Measurements from ENCODE around the gene COCH.

COCH gene

DNA sequence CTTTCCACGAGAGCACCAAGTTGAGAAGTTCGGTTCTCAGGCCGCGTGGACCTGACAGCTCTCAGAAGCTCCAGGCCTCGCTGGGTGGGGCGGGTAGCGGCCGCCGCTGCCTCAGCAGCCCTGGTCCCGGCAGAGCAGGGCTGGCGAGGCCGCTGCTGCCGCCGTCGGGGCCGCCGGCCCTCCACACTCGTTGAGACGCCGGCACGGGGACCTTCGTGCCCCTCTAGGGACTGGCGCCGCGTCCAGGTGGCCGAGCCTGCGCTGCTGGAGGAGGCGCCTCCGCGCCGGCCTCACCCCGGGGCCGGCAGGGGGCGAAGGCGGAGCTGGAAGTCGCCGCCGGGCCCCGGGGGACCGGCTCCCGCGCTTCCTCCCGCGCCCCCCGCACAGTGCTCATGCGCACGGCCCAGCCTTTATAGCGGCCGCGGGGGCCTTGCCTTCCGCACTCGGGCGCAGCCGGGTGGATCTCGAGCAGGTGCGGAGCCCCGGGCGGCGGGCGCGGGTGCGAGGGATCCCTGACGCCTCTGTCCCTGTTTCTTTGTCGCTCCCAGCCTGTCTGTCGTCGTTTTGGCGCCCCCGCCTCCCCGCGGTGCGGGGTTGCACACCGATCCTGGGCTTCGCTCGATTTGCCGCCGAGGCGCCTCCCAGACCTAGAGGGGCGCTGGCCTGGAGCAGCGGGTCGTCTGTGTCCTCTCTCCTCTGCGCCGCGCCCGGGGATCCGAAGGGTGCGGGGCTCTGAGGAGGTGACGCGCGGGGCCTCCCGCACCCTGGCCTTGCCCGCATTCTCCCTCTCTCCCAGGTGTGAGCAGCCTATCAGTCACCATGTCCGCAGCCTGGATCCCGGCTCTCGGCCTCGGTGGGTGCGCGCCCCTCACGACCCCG, at the start of gene COCH:
Gene COCH (plus strand): TSS at position 440 of the 879 bp plus-strand sequence. CDS start 380 bp downstream, at position 820.
- peak; percentile 70 for DNase-seq

DNA sequence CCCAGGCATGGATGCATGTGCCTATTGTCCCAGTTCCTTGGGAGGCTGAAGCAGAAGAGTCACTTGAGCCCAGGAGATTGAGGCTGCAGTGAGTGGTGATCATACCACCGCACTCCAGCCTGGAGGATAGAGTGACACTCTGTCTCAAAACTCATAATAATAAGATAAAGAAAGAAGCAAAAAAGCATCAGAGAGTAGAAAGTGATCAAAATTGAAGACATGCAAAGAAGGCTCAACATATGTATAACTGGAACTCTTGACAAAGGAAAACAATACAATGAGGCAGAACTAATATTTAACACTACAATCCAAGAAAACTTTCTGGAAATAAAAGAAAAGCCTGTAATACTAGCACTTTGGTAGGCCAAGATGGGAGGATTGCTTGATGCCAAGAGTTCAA, 48.3 kb upstream of the COCH start:
- DNase-seq: no peak

DNA sequence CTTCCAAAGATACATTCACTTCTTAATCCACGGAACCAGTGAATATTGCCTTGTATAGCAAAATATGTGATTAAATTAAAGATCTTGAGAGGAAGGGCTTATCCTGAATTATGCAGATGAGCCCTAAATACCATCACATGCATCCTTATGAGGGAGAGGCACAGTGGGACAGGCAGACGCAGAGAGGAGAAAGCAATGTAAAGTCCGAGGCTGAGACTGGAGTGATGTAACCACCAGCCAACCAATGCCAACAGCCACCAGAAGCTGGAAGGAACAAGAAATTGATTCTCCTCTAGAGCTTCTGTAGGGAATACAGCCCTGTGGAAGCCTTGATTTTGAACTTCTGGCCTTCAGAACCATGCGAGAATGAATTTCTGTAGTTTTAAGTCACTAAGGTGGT, 44.5 kb upstream of the COCH start:
- no peak for DNase-seq

GRCh38 chr14:30834353-30834752, 40.0 kb upstream of the COCH start:
- no peak for DNase-seq

GRCh38 chr14:30838351-30838750, 36.0 kb upstream of the COCH start:
- DNase-seq: no peak

DNA sequence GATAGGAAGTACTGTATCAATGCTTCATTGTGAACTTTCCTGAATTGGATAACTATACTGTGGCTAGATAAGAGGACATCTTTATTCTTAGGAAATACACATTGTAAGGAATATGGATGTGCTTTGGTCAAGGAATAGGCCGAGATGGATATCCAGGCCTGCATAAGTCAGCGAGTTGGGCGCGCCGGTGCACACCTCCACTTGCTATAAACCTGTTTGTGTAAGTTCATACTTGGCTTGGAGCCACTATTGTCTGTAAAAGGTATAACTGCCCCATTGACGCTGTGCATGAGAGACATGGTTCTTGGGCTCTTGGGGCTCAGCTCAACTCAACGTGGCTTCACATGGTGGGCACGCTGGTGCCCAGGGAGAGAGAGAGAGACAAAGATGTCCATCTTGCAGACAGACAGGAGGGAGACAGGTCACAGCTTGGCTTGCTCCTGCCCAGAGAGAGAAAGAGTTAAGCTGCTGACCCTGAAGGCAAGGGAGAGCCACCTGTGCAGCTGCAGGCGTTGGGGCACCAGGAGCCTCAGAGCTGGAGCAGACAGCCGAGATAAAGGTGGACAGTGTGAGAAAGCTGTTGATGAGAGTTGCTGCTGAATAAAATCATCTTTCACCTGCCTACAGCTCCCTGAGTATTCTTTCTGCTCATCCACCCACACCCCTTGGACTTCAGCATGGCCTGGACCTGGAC, 34.1 kb upstream of the COCH start:
- DNase-seq: no peak

DNA sequence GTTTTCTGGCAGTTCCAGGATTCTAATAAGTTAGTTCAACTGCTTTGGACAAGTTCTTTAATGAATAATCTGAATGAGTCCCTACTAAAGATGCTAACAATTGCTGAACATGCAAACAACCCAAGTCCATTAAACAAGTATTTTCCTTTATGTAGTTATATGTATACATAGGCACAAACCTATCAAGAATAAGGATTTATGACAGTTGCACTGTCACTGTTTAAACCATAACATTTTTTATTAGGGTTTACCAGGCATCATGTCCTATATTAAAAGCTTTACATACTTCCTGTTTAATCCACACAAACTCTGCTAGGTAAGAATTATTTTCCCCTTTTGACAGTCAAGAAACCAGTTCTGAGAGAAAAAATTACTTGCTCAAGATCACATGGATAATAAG, 31.9 kb upstream of the COCH start:
- no peak for DNase-seq

DNA sequence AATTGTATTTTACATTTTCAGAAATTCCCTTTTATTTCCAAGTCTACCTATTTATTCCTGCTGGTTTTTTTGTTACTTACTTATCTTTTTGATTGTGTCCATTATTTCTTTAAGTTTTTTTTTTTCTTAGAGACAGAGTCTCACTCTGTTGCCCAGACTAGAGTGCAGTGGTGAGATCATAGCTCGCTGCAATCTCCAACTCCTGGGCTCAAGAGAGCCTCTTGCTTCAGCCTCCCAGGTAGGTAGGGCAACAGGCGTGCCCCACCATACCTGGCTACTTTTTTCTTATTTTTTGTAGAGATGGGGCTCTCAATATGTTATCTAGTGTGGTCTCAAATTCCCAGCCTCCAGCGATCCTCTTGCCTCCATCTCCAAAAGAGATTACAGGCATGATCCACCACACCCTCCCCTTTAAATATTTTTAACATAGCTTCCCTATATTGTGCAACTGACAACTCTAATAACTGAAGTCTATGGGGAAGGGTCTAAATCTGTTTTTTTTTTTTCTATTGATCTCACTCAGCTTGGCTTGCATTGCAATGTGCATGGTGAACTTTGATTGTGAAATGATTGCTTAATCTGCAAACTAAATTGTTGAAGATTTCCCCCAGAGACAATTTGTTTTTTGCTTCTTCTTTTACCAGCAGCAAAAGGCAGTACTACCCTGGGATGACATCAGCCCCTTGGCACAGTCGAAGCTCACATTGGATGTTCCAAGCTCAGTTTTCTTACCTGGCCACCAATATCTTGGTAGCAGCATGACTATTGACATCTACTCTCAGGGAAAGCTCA, 25.7 kb upstream of the COCH start:
- DNase-seq: no peak

DNA sequence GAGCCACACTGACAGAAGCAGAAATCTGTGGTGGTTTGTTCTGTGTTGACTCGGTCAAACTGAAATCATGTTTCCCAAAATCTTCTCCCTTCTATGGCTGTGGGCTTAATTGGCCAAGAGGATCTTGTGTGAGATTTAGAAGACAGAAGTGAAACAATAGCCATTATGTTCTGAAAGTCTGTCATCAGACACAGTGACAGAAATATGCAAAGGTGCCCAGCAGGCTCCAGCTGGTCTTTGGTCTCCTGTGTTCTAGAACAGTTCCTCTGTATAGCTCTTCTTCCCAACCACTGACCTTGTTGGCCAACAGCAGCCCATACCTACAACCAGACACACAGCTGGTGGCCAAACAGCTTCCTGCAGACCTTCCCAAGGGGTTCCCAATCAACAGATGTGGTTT, 25.0 kb upstream of the COCH start:
- no peak for DNase-seq

GRCh38 chr14:30849983-30850382, 24.4 kb upstream of the COCH start:
- no peak for DNase-seq

DNA sequence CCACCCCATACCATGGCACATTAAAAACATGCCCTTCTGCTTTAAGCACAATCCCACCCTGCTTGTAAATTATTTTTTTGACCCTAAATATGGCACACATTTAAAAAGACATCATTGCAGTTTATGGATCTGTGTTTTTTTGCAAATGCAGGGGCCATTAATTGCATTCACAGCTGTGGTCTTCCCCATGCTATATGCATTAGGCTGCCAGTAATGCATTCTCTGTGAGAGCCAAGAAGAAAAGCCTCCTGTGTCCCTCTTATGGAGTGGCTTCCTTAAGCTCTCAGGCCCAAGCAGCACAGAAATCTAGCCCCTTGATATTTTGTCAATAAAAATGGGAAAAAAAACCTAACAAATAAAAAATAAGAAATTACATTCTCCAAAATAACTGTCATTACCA, 20.4 kb upstream of the COCH start:
- no peak for DNase-seq

DNA sequence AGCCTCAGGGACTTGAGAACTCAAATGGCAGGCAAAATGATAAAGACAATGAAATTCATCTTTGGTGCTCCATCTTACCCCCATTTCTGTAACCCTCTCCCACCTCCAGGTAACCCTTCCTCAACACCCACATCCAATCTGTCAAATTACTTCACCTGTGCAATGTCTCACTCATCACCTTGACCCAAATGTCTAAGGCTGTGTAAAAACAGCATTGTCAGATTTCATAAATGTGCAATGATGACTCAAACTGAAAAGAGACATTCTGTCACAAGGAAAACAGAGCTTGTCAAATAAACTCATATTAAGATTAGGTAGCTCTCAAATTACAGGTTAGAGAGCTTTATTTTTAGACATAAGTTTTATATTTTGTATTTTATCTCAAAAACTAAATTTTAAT, 19.9 kb upstream of the COCH start:
- no peak for DNase-seq

DNA sequence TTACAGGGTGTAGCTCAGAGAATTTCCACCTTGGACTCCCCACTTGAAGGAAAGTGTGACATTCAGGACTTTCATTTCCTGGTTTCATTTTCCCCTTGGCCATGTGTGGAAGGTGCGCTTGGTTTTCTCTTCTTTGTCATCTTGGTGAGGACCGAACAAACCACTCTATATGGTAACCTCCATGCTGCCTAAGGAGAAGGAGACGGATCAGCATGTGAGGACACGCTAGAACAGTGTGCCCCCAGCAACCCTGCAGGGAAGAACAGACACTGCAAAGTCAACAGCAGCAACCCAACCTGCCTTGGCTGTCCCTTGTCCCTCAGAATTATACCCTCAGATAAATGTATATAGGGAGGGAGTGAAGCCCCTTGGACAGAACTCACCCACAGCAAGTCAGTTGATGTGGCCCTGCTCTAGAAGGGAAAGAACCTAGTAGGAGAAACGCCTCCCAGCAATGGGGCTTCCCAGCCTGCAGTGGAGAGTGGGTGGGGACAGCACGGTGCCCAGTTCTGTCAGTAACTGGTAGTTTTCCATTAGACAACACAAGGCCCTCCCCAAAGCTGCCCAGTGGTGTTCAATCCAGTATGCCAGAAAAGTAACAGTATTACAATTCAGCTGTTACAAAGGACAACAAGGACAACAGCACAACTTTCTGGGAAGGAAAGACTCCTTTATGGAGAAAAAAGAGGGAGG, 18.9 kb upstream of the COCH start:
- no peak for DNase-seq

- DNase-seq: no peak
Measured at GRCh38 chr14:30861200-30861599, 13.2 kb upstream of the COCH start.

GRCh38 chr14:30864934-30865333, 9.4 kb upstream of the COCH start:
- peak; percentile 94 for DNase-seq

DNA sequence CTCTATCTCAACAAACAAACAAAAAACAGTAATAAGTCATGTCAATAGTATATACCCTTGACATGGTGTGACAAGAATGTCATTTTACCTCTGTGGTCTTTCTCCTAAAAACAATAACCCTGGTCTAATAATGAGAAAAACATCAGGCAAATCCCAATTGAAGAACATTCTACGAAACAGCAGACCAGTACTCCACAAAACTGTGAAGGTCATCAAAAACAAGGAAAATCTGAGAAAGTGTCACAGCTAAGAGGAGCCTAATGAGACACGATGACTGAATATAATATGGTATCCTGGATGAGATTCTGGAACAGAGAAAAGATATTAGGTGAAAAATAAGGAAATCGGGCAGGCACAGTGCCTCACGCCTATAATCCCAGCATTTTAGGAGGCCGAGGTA, 5.6 kb upstream of the COCH start:
- no peak for DNase-seq

DNA sequence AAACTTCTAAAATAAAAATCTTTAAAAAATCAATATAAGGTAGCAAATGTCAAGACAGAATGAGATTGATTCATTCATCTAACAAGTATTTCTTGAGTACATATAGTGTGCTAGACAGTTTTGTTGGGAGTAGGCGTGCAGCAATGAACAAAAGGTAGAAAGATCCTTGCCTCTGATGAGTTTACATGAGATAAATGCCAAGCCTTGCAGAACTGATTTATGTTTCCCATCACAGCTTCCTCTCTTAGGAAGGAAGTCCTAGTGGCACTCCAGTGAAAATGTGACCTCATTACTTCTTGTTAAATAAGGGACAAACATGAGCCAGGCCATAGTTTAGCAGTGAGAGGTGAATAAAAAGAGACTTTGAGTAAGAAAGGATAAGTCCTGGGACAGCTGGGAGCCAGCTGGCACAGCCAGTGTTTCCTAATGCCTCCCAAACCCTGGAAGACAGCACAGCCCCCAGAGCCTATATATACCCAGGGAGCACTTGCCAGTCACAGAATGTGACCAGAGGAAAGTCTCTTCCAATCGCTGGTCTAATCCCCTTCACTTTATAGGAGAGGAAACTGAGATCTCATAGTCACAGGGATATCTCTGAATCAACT, 4.7 kb upstream of the COCH start:
- DNase-seq: no peak

DNA sequence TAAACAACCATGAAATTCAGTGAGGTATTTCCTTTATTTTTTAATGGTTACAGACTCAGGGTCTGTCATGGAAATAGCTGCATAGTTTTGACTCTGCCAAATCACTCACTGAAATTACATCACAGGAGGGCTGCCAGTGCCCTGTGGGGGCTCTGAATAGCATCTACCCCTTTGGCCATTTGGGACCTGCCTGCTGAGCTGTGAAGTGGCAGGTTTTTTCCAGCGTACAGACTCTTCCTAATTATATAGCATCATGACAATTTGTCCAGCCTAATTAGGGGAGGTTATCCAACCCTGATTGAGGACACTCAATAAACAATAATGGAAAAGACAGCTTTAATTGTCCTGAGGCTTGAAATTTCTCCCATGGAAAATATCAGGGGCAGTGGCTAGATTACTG, 1.8 kb upstream of the COCH start:
- no peak for DNase-seq

DNA sequence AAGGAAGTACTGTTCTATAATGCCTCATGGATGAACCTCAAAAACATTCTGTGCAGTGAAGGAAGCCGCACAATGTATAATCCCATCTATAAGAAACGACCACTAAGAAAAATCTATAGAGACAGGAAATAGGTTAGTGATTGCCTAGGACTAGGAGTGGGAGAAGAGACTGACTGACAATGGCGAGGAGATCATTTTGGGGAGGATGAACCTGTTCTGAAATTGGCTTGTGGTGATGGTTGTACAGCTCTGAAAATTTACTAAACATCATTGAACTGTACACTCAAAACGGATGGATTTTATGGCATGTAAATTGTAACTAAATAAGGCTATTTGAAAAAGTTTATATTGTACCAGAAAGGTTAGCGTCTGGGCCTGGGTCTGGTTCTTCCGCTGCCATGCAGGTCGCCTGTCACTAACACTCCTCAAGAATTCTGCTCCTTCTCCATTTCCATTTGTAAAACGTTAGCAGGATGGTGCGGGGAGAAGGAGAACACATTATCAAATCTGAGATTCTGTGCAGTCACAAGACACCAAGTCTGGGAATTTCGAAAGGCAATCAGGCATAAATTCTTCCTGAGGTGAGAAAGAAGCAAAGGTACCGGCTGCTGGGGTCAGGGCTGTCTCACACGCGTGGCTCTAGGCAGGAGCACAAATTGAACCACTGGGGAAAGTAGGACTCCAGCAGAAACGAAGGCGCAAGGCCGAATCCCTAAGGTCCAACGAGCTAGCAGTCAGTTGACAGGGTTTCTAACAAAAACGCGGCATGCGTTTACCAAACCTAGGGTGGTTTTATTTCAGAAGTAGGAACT, 845 bp upstream of the COCH start:
- peak; percentile 70 for DNase-seq

DNA sequence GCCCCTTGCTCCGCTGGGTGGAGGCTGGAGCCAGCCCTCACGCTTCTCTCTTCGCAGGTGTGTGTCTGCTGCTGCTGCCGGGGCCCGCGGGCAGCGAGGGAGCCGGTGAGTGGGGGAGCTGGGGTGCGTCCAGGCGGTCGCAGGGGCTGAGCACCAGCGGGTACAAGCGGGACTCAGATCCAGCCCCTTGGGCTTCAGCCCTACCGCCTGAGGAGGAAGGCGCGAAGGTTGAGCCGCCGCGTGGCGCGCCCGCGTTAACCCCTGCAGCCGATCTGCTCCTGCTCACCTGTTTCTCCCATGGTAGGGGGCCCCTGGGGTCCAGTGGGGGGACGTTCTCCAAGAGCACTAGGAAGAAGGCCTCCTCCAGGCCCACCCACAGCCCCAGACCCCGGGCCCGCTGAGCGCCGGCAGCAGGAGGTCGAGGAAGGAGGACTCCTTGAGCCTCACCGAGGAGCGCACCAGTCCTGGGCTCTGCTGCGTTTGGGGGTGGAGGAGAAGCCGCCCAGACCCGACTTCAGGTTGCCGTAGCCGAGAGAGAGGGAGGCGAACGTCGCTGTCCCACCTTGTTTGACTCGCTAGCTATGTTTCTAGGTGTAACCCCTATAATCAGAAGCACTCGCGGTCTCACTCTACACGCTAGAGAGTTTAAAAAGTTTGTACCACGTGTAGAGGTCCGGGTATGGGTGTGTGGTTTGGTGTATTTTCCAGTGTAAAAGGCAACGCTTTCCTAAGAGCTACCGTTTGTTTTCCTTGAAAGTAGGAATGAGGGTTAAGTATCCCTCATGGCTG, 834 bp downstream of the COCH start:
- peak; percentile 65 for DNase-seq

DNA sequence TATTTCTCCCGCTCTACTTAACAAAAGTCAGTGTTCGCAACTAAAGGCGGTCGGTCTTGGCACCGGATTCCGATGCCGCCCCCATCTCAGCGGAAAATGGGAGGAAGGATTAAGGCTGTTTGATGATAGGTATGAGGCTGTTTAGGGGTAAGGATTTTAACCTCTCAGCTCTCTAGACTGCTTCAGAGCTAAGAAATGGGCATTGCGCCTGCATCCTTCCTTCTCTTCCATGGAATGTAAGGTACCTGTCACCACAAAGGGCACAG, 1.4 kb downstream of the COCH start:
- no peak for DNase-seq
